ENCODE measurements around the gene NLRC5. TPM values are rescaled to one million over a fixed set of nuclear protein-coding genes. Genes with fewer than 3 reads are reported as not detected.
A peak's percentile ranks its signal among the peaks of the same experiment; 100 is the strongest.

Gene NLRC5
- total RNA-seq, 1 experiment from 2014 or later = 29.7 TPM

DNA sequence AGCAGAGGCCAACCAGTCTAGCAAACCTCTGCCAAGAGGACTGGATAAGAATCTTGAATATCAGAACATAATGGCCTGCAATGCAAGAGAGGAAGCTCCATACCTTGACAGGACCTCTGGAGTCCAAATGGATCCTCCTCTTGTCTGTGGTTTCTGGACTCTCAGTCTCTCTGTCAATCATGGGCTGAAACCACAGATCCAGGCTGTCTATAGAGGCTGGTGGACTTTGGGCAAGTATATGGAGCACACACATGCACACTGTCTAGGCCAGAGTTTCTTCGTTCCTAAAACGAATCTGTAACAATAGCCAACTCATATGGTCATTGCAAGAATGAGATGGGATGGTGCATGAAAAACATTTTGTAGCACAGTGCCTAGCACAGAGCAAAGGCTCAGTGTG, 37.7 kb downstream of the NLRC5 start:
- no peak overlapping the region for H3K4me3 ChIP-seq
- TF ChIP-seq, protein P1, sequence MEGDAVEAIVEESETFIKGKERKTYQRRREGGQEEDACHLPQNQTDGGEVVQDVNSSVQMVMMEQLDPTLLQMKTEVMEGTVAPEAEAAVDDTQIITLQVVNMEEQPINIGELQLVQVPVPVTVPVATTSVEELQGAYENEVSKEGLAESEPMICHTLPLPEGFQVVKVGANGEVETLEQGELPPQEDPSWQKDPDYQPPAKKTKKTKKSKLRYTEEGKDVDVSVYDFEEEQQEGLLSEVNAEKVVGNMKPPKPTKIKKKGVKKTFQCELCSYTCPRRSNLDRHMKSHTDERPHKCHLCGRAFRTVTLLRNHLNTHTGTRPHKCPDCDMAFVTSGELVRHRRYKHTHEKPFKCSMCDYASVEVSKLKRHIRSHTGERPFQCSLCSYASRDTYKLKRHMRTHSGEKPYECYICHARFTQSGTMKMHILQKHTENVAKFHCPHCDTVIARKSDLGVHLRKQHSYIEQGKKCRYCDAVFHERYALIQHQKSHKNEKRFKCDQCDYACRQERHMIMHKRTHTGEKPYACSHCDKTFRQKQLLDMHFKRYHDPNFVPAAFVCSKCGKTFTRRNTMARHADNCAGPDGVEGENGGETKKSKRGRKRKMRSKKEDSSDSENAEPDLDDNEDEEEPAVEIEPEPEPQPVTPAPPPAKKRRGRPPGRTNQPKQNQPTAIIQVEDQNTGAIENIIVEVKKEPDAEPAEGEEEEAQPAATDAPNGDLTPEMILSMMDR (conservative IDR thresholded peaks at IDR 0.05) = no peak
- no peak for TF ChIP-seq EZH2 (IDR thresholded peaks at IDR 0.05; ENCODE audit: low read depth)
- H4K20me1 ChIP-seq (ENCODE audit: insufficient read depth) = no peaks in the 10 kb centered on the region
- H3K9me3 ChIP-seq (ENCODE audit: insufficient read depth, low read depth) = no peaks in the 10 kb centered on the region
- intact Hi-C loops (cut with micrococcal nuclease; ENCODE audit: unreplicated experiment) = no loop called here
- H3K79me2 ChIP-seq (ENCODE audit: low read depth) = no peaks in the 10 kb centered on the region
- H3K4me1 ChIP-seq (replicated peaks; ENCODE audit: insufficient read depth) = peaks cover 11% of the 10 kb centered on the region
- H3K36me3 ChIP-seq (ENCODE audit: low read depth) = no peaks in the 10 kb centered on the region
- no TSS peak for BruUV-seq (replicated peaks)
- H3K27me3 ChIP-seq (ENCODE audit: insufficient read depth, low read depth) = no peaks in the 10 kb centered on the region
- no peaks in the 10 kb centered on the region for H3K9me2 ChIP-seq (ENCODE audit: insufficient read depth)
- no peak overlapping the region for H3K27ac ChIP-seq
- no peaks in the 10 kb centered on the region for H3F3A ChIP-seq (ENCODE audit: insufficient read depth, low read depth)
- ChIA-PET CTCF (no interaction called here), POLR2A (ENCODE audit: unreplicated experiment) (interaction anchor here (0.6 to 0.7 kb wide), 2 partner anchors 50 to 213 kb away, joined by 3 to 9 read pairs; no protein-coding TSS in a partner anchor)
- no peak overlapping the region for H2AFZ ChIP-seq
- DNase-seq = no peak
- H3K4me2 ChIP-seq = no peak overlapping the region

DNA sequence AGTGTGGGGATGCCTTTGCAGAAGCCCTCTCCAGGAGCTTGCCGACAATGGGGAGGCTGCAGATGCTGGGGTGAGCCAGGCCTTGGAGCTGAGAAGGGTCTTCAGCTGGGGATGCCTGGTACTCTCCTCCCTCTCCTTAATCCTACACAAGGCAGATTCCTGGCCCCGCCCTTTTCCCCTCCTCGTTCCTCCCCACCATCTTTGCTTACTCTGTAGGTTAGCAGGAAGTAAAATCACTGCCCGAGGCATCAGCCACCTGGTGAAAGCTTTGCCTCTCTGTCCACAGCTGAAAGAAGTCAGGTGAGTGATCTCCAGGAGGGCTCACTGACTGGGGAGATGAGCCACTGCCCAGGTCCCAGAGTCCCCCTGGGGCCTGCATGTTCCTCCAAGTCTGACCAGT, 38.7 kb downstream of the NLRC5 start:
- no peak overlapping the region for H3K4me3 ChIP-seq
- CTCF ChIA-PET = no interaction called here

DNA sequence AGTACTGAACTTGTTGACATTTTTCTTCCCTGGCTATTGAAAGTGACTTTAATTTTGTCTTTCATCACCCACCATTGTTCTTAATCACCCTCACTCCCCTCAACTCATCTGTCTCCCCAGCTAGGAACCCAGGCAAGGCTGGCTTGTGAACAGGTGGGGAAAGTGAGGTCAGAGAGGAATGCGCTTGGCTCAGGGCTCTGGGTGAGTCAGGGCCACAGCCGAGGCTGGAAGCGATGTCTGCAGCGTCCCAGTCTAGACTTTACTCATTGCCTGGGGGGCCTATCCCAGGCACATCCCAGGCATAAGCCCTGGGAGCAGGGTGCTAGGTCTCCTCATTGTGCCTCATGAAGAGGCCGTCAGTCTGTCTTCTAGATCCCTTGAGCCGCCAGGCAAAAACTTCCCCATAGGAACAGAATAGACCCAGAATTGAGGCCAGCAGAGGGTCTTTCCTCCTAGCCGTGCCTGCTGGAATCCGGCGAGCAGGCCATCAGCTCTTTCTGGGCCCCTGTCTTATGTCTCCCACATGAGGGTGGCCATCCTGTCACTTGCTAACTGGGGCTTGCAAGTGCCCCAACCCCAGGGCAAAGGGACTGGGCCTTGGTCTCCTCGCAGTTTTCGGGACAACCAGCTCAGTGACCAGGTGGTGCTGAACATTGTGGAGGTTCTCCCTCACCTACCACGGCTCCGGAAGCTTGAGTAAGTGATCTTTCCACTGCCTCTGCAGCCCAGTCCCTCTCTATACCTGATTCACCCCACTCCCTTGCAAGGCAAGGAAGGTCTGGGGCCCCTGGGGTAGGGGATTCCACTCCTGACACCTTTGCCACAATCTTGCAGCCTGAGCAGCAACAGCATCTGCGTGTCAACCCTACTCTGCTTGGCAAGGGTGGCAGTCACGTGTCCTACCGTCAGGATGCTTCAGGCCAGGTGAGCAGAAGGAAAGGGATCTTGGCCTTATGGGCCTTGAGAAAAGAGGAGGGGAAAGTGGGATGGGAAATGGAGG, 40.1 kb downstream of the NLRC5 start:
- Histone ChIP-seq H3F3A (ENCODE audit: insufficient read depth, low read depth) (no peaks in the 10 kb centered on the region), H3K27ac (no peak overlapping the region), H3K4me3 (no peak overlapping the region), H3K27me3 (ENCODE audit: insufficient read depth, low read depth) (no peaks in the 10 kb centered on the region), H3K4me1 (replicated peaks; ENCODE audit: insufficient read depth) (peaks cover 11% of the 10 kb centered on the region), H3K9me3 (ENCODE audit: insufficient read depth, low read depth) (no peaks in the 10 kb centered on the region), H3K79me2 (ENCODE audit: low read depth) (no peaks in the 10 kb centered on the region), H3K4me2 (no peak overlapping the region), H3K36me3 (ENCODE audit: low read depth) (no peaks in the 10 kb centered on the region), H4K20me1 (ENCODE audit: insufficient read depth) (no peaks in the 10 kb centered on the region), H2AFZ (no peak overlapping the region), H3K9me2 (ENCODE audit: insufficient read depth) (no peaks in the 10 kb centered on the region)
- TF ChIP-seq, protein P1 (conservative IDR thresholded peaks at IDR 0.05) = no peak
- no peak for TF ChIP-seq EZH2 (IDR thresholded peaks at IDR 0.05; ENCODE audit: low read depth)
- ChIA-PET CTCF (no interaction called here), POLR2A (ENCODE audit: unreplicated experiment) (no interaction called here)
- intact Hi-C loops (cut with micrococcal nuclease; ENCODE audit: unreplicated experiment) = loop anchor here (2.0 kb wide), 1 partner anchor 31 kb away; no protein-coding TSS in a partner anchor
- no TSS peak for BruUV-seq (replicated peaks)
- peak in 1 of 2 experiments; percentile 10 for DNase-seq

More for the DNA sequence above, 38.7 kb downstream of the NLRC5 start:
- H3K9me2 ChIP-seq (ENCODE audit: insufficient read depth) = no peaks in the 10 kb centered on the region
- POLR2A ChIA-PET (ENCODE audit: unreplicated experiment) = no interaction called here
- peaks cover 11% of the 10 kb centered on the region for H3K4me1 ChIP-seq (replicated peaks; ENCODE audit: insufficient read depth)
- no peaks in the 10 kb centered on the region for H3K79me2 ChIP-seq (ENCODE audit: low read depth)
- H3K4me2 ChIP-seq = 0 out of 2 replicates have a peak overlapping the region, but pooled peaks have one; percentile 11
- no peaks in the 10 kb centered on the region for H3K9me3 ChIP-seq (ENCODE audit: insufficient read depth, low read depth)
- H3K27me3 ChIP-seq (ENCODE audit: insufficient read depth, low read depth) = no peaks in the 10 kb centered on the region
- no peak overlapping the region for H2AFZ ChIP-seq
- DNase-seq = peak; percentile 64 to 82
- TF ChIP-seq, protein P1 (conservative IDR thresholded peaks at IDR 0.05) = no peak
- no peak for TF ChIP-seq EZH2 (IDR thresholded peaks at IDR 0.05; ENCODE audit: low read depth)
- intact Hi-C loops (cut with micrococcal nuclease; ENCODE audit: unreplicated experiment) = loop anchor here (2.0 kb wide), 1 partner anchor 33 kb away; no protein-coding TSS in a partner anchor
- H3K36me3 ChIP-seq (ENCODE audit: low read depth) = no peaks in the 10 kb centered on the region
- no peaks in the 10 kb centered on the region for H3F3A ChIP-seq (ENCODE audit: insufficient read depth, low read depth)
- no TSS peak for BruUV-seq (replicated peaks)
- no peak overlapping the region for H3K27ac ChIP-seq
- H4K20me1 ChIP-seq (ENCODE audit: insufficient read depth) = no peaks in the 10 kb centered on the region

All from PC-9 (cell line).